ENCODE results near the gene CYB5A.

CYB5A gene

DNA sequence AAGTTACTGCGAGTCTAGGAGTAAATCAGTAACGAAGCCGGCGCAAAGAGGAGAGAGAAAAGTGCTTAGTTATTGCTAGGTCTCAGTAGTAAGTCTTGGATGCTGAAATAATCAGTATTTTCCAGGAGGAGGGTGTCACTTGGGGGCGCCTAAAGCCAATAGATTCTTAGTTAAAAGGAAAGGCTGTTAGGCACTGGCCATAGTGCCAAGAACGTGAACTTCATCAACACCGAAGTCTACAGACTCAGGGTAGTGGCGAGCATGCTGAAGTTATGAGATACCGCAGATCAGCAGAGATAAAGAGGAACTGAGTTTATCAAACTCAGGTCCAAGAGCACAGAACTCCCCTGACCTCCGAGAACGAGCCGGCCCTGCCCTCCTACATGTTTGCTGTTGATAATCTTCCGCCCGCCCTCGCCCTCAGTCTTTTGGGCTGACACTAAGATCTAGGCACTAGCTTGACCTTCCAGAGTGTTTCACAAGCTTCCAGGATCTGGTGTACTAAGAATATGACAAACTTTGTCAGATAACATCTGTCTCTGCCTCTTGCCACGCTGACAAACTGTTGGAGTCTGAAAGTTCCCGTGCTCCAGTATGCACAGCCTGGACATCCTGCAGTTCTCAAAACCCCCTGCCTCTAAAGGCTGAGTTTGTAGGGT, 49.2 kb downstream of the CYB5A start:
- DNase-seq, result no peak

- DNase-seq, result no peak
These were observed 49.8 kb downstream of the CYB5A start for GRCh38 chr18:74241970-74242369.

GRCh38 chr18:74241426-74241825, 50.3 kb downstream of the CYB5A start:
- DNase-seq, result no peak

DNA sequence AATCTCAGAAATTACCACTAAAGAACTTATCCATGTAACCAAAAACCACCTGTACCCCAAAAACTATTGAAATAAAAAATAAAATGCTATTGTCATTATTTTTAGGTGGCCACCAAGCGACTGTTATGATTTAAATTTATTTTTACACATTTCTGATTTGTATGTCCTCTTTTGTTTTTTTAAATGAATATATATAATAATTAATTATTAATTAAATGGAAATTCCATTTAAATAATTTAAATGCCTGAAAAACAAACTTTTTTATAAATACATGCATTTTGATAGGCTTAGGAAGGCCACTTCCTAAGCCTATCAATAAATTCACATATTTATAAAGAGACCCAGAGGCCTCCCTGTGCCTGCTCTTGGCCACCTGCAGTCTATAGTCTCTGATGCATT, 52.2 kb downstream of the CYB5A start:
- no peak for DNase-seq

- peak; percentile 84 for DNase-seq
These were observed 57.2 kb downstream of the CYB5A start for GRCh38 chr18:74234326-74235171.

DNA sequence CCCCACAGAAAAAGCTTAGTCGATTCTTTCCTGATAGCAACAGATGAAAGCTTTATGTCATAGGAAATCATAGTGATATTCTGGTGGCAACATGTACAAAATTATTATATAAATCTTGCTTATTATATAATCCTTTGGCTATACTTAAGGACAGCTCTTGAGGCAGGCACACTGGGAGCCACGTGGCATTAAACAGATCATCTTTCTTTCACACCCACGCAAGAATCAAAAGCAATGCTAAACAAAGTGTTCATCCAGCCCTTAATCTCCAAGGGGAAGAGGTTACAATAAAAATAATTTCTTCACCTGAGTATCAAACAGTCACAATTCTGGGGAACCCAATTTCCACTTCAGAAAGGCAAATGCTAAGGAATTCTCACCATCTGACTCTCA, 57.8 kb downstream of the CYB5A start:
- no peak for DNase-seq

DNA sequence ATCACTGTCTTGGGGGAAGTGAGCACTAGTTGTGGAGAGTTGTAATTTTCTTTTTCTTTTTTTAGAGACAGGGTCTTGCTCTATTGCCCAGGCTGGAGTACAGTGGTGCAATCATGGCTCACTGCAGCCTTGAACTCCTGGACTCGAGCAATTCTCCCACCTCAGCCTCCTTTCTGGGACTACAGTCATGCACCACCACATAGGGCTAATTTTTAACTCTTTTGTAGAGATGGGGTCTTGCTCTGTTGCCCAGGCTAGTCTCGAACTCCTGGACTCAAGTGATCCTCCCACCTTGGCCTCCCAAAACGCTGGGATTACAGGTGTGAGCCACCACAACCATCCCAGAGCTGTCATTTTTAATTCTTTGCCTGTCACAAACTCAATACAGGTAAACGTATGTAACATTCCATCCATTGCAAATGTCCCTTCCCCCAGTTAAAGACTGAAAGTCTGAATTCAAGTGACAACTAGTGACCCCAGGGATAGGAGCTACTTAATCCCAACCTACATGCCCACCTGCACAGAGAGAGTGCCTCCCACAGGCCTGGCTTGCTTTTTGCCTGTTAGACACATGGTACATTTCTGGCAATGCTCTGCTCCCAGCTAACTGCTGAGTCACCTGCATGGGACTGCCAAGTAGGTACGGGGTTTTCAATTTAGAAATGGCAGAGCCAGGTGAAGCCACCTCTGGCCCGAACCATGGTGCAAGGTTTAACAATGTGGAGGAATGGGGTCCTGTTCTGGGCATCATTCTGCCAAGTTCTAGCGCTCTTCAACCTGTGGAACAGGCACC, 60.6 kb downstream of the CYB5A start:
- DNase-seq, result no peak

GRCh38 chr18:74229891-74230290, 61.9 kb downstream of the CYB5A start:
- no peak for DNase-seq

DNA sequence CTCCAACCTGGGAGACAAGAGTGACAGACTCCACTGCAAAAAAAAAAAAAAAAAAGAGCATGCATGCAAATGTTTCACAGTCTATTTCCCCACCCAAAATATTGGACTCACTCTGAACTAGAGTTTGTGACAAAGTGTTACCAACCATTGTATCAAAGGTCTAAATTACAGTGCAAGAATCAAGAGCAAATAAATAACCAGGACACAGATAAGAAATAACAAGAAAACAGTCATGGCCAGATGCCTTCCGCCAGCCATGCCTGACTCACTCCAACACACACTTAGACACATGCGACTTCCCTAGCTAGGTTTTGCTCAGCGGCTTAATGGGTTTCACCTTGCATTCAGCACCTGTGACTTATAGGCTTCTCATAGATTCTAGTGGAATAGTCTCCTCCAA, 62.8 kb downstream of the CYB5A start:
- no peak for DNase-seq

GRCh38 chr18:74228312-74228711, 63.5 kb downstream of the CYB5A start:
- DNase-seq, result no peak

- no peak for DNase-seq
These were observed 65.1 kb downstream of the CYB5A start for GRCh38 chr18:74226666-74227065.

DNA sequence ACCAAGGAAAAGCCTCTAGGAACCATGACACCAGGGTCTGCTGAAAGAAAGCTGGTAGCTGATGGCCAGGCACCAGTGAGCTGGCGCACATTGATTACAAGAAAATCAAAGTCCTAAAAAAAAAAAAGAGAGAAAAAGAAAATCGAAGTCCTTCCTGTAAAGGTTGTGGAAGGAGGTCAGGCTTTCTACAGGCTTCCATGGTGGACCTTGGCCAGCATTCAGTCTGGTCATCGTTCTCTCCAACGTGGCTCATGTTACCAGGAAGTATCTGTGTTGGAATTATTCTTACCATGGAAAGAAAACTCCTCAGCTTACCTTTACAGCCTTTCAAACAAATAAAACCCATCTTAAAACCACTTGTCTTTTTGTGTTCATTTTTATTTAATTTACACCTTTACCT, 65.6 kb downstream of the CYB5A start:
- no peak for DNase-seq

DNA sequence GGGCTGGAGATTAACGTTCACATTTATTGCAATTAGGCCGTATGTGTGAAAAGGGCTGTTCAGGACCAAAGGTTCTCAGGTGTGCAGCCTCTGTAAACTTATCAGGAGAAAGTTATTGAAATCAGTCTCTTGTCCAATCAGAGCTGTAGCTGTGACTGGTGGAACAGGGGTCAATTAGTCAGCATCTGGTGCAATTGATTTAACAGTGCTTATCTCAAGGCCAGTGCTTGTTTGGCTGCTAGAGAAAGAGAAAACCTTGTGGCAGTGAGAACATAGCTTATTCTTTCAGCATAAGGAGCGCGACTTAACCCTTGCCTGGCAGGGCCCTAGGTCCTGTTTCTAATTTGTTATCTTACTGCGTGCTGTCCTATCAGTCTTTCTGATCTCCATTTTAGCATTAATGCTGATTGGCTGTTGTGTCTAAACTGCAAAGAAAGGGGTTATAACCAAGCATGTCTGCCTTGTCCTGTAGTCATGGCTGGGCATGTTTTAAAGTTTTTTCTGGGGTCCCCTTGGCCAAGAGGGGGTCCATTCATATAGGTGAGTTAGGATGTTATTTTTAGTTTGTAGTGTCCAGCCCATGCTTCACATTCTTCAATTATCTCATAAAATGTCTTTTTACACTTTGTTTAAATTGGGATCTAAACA, 66.4 kb downstream of the CYB5A start:
- no peak for DNase-seq

DNA sequence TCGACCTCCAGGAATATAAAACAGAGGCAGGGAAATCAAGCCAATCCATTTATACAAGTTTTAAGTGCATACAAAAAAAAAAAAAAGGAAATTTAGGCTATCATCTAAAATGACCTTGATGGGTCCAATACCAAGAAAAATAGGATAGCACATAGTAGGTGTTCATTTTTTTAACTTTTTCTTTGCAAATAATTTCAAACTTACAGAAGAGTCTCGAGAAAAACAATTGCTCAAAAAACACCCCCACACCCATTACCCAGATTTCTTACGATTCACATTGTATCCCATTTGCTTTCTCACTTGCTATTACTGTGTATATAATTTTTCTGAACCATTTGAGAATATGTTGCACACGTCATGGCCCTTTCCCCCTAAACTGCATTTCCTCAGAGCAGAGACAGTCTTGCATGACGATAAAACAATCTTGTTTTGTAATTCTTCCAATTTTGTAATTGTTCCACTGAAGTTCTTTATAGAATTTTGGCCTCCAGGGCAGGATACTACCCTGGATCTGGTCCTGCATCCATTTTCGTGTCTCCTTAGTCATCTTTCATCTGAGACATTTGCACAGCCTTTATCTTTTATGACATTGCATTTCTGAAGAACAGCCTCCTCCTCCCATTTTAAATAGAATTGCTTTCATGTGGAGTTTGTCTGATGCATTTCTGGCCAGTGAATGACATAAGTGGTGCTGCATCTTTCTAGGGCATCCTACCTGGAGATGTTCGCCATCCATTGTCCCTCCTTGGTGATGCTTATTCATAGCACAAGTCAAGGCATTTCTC, 68.9 kb downstream of the CYB5A start:
- DNase-seq, result no peak

GRCh38 chr18:74221081-74221480, 70.7 kb downstream of the CYB5A start:
- no peak for DNase-seq

- no peak for DNase-seq
These were observed 72.7 kb downstream of the CYB5A start for GRCh38 chr18:74219056-74219455.

- peak; percentile 36 for DNase-seq
These were observed 74.2 kb downstream of the CYB5A start for GRCh38 chr18:74217476-74218143.

DNA sequence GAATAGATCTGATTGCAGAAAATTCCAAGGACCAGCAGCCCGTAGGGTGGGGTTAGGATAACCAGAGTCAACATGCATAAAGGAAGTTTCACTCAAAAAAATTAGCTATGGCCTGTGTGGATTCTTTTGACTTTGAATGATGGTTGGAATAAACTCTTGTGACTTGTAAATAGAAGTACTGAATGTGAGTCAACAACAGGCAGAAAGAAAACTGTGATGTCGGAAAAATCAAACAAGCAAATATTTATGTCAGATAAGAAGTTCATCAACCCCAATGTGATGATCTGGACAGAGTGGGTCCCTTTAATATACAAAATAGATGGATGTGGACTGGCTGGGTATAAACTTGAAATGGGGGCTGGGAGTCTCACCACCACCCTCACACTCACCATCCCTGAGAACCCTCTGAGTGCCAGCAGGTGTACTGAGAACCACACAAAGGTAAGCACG, 75.1 kb downstream of the CYB5A start:
- DNase-seq, result no peak

DNA sequence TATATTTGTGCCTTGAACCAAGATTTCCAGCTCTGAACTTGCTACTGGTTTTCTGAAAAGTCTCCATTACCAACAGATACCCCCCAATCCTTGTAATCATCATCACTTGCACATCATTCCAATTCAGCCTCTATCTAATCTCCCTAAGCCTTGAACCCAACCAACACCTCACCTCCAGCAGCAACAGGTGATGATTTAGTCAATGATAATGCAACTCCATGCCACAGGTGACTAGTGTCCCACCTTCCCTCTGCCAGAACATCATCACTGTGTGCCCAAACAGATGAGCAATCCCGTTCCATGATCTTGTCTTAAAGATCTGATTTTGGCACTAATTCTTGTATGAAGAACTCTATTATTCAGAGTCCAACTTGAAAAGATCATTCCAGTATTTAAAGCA, 75.9 kb downstream of the CYB5A start:
- DNase-seq, result no peak

- no peak for DNase-seq
These were observed 78.3 kb downstream of the CYB5A start for GRCh38 chr18:74213429-74213828.

GRCh38 chr18:74204526-74205152, 87.1 kb downstream of the CYB5A start:
- DNase-seq, result no peak
